ENCODE measurements around the gene TGFBR2. TPM values are rescaled to one million over a fixed set of nuclear protein-coding genes. Genes with fewer than 3 reads are reported as not detected.

Gene TGFBR2
- total and polyA plus RNA-seq, 10 of the 15 experiments (the other 5 are each of a cell fraction or from before 2014, with no cell fraction given) = 0.02 to 0.98 (median 0.18) TPM; not detected in 1

DNA sequence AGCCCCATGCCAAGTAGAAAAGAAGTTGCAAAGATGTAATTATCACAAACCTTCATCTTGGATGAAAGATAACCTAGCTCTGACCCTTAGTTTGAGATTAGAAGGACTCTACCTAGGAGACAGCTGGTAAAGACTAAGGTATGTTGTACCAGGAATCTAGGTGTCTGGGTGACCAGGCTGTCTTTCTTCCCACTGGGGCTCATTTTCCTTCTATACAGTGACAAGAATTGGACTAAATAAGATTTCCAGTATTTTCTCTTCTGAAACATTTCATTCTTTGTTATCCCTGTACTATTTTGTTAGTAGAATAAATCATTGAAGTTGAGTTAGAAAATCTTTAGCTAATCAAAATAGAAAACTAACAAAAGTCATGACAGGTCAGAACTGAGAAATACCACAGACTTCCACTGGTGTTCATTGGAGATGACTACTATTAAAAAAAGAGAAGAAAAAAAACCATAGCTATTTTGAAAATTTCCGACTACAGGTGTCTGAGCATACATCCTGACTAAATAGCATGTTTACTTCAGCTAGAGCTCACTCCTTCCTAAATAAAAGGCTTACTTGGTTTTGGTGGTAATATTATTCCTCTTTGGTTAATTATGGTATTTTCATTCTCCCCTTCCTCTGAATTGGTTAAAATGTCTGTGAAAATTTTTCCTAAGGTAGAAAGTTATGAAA is 10.1 kb downstream of the TGFBR2 start (continued):
- TF ChIP-seq, protein P1, sequence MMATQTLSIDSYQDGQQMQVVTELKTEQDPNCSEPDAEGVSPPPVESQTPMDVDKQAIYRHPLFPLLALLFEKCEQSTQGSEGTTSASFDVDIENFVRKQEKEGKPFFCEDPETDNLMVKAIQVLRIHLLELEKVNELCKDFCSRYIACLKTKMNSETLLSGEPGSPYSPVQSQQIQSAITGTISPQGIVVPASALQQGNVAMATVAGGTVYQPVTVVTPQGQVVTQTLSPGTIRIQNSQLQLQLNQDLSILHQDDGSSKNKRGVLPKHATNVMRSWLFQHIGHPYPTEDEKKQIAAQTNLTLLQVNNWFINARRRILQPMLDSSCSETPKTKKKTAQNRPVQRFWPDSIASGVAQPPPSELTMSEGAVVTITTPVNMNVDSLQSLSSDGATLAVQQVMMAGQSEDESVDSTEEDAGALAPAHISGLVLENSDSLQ (IDR thresholded peaks at IDR 0.05) = no peak

DNA sequence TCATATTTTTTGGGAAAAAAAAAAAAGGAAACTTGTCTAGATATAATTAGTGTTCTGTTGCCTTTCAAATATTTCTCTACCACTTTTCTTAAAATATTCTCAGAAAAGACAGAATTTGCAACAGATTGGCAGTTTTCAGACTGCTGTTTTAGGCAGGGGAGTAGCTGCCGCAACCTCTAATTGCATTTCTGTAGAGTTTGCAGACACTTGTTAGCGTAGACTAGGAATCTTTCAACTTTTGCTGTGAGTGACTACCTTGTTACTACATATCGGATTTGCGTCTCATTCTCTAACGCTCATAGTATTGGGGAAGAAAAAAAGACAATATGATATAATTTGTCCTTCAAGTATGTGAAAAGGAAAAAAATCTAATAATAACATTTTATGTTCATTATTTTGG is 10.7 kb downstream of the TGFBR2 start:
- Histone ChIP-seq H4K20me1 (ENCODE audit: control insufficient read depth, insufficient read depth) (no peaks in the 10 kb centered on the region), H3K9ac (ENCODE audit: control insufficient read depth, insufficient read depth, low read length) (no peak overlapping the region), H3K9me3 (replicated peaks; ENCODE audit: control insufficient read depth, insufficient read depth, low read length) (no peaks in the 10 kb centered on the region), H3K36me3 (ENCODE audit: control insufficient read depth in 2 of 2, insufficient read depth in 2 of 2, low read length in 1 of 2) (no peaks in the 10 kb centered on the region), H3K4me2 (ENCODE audit: control insufficient read depth, insufficient read depth) (no peak overlapping the region), H3K27ac (ENCODE audit: control insufficient read depth, insufficient read depth) (no peak overlapping the region), H2AFZ (ENCODE audit: control insufficient read depth, low read depth, low read length) (no peak overlapping the region), H3K4me1 (ENCODE audit: control insufficient read depth, insufficient read depth, low read length) (no peaks in the 10 kb centered on the region), H3K79me2 (ENCODE audit: control insufficient read depth, insufficient read depth, low read length) (no peaks in the 10 kb centered on the region), H3K4me3 (no peak overlapping the region), H3K27me3 (replicated peaks in 1 of 2; ENCODE audit: control insufficient read depth in 2 of 2, insufficient read depth in 2 of 2, low read length in 1 of 2) (no peaks in the 10 kb centered on the region; a peak in 2 of 4 replicates)
- in situ Hi-C loops (cut with MboI) (no loop called here), intact Hi-C loops (cut with micrococcal nuclease; ENCODE audit: unreplicated experiment) (no loop called here)
- POLR2A ChIA-PET = no interaction called here
- CTCF ChIA-PET = interaction anchor here (1.5 kb wide), 1 partner anchor 12 kb away, joined by 4 read pairs; no protein-coding TSS in a partner anchor
- SMC1A ChIA-PET (ENCODE audit: uncharacterized antibody, unreplicated experiment) = interaction anchor here (0.7 kb wide), 1 partner anchor 76 kb away, joined by 3 read pairs; no protein-coding TSS in a partner anchor
- RAD21 ChIA-PET (ENCODE audit: unreplicated experiment) = interaction anchor here (0.7 kb wide), 1 partner anchor 1293 kb away, joined by 3 read pairs; no protein-coding TSS in a partner anchor
- BruUV-seq (replicated peaks) = no TSS peak
- DNase-seq (ENCODE audit: low read depth, low spot score) (no peak), ATAC-seq (no peak), FAIRE-seq (no peak)
- 87% methylated on average over 5 of the region's 5 CpGs for WGBS (ENCODE audit: insufficient coverage, insufficient replicate concordance, low lambda C conversion rate, missing lambda C conversion rate)
- TF ChIP-seq NFIC (IDR thresholded peaks at IDR 0.05; ENCODE audit: low read depth, low read length) (no peak), RAD51 (IDR thresholded peaks at IDR 0.05) (no peak), PAX5 (IDR thresholded peaks at IDR 0.05; ENCODE audit: borderline replicate concordance, low read depth, low read length) (no peak), GATAD2B (conservative IDR thresholded peaks at IDR 0.05; ENCODE audit: low read depth) (no peak), SRF (IDR thresholded peaks at IDR 0.05; ENCODE audit: low read depth in 2 of 2, low read length in 2 of 2) (no peak), ZZZ3 (IDR thresholded peaks at IDR 0.05; ENCODE audit: control insufficient read depth, insufficient read length, low read depth) (no peak), SIN3A (IDR thresholded peaks at IDR 0.05; ENCODE audit: low read depth, low read length) (no peak), NFYA (IDR thresholded peaks at IDR 0.05; ENCODE audit: borderline replicate concordance, low read depth, low read length) (no peak), JUND (IDR thresholded peaks at IDR 0.05; ENCODE audit: low read depth, low read length) (no peak), RAD21 (IDR thresholded peaks at IDR 0.05; ENCODE audit: insufficient read depth, low read depth, low read length) (no peak), NR2C2 (IDR thresholded peaks at IDR 0.05; ENCODE audit: borderline replicate concordance, control insufficient read depth, insufficient read length, low read depth) (no peak), TARDBP (IDR thresholded peaks at IDR 0.05; ENCODE audit: borderline replicate concordance) (no peak)
- TF ChIP-seq, protein P2, sequence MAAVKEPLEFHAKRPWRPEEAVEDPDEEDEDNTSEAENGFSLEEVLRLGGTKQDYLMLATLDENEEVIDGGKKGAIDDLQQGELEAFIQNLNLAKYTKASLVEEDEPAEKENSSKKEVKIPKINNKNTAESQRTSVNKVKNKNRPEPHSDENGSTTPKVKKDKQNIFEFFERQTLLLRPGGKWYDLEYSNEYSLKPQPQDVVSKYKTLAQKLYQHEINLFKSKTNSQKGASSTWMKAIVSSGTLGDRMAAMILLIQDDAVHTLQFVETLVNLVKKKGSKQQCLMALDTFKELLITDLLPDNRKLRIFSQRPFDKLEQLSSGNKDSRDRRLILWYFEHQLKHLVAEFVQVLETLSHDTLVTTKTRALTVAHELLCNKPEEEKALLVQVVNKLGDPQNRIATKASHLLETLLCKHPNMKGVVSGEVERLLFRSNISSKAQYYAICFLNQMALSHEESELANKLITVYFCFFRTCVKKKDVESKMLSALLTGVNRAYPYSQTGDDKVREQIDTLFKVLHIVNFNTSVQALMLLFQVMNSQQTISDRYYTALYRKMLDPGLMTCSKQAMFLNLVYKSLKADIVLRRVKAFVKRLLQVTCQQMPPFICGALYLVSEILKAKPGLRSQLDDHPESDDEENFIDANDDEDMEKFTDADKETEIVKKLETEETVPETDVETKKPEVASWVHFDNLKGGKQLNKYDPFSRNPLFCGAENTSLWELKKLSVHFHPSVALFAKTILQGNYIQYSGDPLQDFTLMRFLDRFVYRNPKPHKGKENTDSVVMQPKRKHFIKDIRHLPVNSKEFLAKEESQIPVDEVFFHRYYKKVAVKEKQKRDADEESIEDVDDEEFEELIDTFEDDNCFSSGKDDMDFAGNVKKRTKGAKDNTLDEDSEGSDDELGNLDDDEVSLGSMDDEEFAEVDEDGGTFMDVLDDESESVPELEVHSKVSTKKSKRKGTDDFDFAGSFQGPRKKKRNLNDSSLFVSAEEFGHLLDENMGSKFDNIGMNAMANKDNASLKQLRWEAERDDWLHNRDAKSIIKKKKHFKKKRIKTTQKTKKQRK (IDR thresholded peaks at IDR 0.05; ENCODE audit: low read depth, low read length) = no peak
- TF ChIP-seq, protein P3, sequence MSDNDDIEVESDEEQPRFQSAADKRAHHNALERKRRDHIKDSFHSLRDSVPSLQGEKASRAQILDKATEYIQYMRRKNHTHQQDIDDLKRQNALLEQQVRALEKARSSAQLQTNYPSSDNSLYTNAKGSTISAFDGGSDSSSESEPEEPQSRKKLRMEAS (IDR thresholded peaks at IDR 0.05; ENCODE audit: low read depth, low read length) = no peak
